GM19397 (cell line): ENCODE measurements around the gene TRIM4.
"Not testable (repeated sequence)": the region's sequence is repeated elsewhere in the genome, so short reads cannot be mapped to it uniquely, and the experiment has no call there.

Source experiments
- ATAC-seq: cut with Tn5 transposase; IDR thresholded peaks from one replicate; pipeline ENCODE4 v1.9.1; 2021; ENCODE audit warnings: mild to moderate bottlenecking, moderate library complexity; ENCODE audit not compliant: unreplicated experiment

TRIM4 gene, protein sequence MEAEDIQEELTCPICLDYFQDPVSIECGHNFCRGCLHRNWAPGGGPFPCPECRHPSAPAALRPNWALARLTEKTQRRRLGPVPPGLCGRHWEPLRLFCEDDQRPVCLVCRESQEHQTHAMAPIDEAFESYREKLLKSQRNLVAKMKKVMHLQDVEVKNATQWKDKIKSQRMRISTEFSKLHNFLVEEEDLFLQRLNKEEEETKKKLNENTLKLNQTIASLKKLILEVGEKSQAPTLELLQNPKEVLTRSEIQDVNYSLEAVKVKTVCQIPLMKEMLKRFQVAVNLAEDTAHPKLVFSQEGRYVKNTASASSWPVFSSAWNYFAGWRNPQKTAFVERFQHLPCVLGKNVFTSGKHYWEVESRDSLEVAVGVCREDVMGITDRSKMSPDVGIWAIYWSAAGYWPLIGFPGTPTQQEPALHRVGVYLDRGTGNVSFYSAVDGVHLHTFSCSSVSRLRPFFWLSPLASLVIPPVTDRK

DNA sequence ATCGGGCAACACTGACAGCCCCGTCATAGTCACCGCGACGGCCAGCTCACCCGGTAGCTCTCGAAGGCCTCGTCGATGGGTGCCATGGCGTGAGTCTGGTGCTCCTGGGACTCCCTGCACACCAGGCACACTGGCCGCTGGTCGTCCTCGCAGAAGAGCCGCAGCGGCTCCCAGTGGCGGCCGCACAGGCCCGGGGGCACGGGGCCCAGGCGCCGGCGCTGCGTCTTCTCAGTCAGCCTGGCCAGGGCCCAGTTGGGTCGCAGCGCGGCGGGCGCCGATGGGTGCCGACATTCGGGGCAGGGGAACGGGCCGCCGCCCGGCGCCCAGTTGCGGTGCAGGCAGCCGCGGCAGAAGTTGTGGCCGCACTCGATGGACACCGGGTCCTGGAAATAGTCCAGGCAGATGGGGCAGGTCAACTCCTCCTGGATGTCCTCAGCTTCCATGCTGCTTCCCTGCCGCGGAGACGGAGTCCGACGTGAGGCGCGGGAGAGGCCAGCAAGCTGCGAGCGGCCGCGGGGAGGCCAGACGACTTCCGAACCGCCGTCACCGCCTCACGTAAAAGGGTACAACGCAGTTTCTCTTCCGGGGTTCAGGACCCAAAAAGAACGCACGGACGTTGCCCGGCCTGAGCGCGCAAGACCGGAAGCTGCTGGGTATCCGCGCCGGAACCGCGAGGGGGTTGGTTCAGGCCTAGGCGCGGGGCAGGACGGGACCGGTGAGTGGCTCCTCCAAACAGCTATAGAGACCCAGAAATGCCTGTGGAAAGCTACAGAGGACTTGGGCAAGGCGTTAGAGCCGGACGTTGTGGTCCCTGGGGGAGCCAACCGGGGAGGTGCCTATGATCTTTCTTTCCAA is at the start of gene TRIM4:
TSS of gene TRIM4 (minus strand) at position 572 of the 855 bp plus-strand sequence. CDS start at position 443, 129 bp downstream.
- peak; percentile 97 for ATAC-seq

DNA sequence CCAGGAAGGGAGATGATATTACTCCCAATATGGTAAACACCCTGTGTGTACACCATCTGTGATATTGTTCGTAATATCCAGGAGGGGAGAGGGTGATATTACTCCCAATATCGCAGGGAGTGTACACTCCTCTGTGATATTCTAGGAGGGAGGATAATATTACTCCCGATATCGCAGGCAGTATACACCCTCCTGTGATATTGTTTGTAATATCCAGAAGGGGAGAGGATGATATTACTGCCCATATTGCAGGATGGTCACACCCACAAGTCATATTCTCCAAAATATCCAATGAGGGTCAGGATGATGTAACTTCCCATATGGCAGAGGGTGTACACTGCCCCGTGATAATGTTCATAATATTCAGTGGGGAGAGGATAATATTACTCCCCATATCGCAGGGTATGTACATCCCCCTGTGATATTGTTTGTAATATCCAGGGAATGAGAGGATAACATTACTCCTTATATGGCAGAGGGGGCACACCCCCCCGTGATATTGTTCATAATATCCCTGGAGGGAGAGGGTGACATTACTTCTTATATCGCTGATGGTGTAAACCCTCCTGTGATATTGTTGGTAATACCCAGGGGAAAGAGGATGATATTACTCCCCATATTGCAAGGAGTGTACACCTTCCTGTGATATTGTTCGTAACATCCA is 39.4 kb upstream of the TRIM4 start:
- no peak for ATAC-seq

DNA sequence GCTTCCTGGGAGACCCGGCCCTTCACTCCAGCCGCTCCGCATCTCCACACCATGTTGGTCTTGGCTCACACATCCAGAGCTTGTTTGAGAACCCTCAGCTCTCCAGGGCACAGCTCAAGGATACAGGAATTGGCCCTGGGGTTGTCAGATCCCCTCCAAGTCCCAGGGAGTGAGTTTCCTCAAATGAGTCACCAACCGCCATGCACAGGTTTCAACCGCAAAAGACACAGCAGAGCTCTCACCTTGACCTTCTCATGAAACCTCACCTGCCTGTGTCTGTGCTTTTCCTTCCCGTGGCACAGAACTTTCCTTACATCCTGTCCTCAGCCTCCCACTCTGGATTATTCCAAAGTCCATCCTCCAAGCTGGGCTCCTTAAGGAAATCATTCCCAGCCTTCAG is 35.9 kb upstream of the TRIM4 start:
- ATAC-seq, result no peak

DNA sequence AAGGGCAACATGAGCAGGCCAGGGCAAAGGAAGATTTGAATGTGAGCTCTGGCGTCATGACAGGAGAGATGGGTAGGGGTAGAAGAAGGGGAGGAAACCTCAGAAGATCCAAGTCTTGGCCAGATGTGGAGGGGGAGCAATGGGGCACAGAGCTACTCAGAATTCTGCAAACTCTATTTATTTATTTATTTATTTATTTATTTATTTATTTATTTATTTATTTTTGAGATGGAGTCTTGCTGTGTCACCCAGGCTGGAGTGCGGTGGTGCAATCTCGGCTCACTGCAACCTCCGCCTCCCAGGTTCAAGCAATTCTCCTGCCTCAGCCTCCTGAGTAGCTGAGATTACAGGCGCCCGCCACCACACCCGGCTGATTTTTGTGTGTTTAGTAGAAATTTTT is 35.3 kb upstream of the TRIM4 start:
- ATAC-seq, result not testable (repeated sequence)

DNA sequence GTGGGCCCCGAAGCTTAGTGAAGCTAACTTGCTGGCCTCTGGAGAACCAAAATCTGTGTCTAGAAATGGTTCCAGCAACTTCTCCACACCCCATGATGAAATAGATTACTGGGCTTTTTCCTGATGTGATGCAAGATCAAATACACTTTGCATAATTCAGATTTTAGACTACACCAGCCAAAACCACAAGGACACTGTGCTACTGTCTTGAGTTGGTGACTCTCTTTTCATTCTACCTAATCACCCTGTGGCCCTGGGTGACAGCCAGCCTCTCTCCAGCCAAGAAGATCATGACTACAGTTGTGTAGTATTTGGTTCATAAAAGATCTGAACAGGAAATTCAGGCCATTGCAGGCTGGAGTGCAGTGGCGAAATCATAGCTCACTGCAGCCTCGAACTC is 34.3 kb upstream of the TRIM4 start:
- no peak for ATAC-seq

DNA sequence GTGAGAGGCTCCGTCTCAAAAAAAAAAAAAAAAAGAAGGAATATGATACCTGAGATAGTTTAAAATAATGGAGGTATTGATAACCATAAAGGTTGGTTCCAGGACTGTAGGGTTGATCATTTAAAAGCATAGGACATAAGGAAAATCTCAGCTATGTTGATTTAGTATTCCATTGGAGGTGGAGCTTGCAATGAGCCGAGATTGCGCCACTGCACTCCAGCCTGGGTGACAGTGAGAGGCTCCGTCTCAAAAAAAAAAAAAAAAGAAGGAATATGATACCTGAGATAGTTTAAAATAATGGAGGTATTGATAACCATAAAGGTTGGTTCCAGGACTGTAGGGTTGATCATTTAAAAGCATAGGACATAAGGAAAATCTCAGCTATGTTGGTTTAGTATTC is 33.3 kb upstream of the TRIM4 start:
- not testable (repeated sequence) for ATAC-seq

DNA sequence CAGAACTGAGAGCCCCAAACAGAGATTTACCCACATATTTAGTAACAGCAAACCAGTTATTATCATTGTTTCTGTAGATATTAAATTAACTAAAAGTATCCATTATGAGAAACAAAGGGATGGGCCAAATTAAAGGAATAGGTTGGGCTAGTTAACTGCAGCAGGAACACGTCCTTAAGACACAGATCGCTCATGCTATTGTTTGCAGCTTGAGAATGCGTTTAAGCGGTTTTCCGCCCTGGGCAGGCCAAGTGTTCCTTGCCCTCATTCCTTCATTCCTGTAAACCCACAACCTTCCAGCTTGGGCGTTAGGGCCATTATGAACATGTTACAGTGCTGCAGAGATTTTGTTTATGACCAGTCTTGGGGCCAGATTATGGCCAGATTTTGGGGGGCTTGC is 31.5 kb upstream of the TRIM4 start:
- ATAC-seq, result not testable (repeated sequence)

DNA sequence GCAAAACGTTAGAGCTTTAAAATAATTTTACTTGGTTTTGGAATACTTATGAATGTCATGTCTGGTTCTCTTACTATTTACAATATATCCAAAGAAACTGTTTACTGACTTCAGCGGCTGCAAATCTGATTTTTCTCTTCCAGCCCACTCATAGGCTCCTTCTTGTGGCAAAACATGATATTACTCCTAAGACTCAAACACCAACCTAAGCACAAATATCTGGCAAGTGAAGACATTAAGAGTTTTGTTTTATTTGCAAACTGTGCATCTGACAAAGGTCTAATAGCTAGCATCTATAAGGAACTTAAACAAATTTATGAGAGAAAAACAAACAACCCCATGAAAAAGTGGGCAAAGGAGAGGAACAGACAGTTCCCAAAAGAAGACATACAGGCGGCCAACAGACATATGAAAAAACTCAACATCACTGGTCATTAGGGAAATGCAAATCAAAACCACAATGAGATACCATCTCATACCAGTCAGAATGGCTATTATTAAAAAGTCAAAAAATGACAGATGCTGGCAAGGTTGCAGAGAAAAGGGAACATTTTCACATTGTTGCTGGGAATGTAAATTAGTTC is 30.4 kb upstream of the TRIM4 start:
- ATAC-seq, result no peak

DNA sequence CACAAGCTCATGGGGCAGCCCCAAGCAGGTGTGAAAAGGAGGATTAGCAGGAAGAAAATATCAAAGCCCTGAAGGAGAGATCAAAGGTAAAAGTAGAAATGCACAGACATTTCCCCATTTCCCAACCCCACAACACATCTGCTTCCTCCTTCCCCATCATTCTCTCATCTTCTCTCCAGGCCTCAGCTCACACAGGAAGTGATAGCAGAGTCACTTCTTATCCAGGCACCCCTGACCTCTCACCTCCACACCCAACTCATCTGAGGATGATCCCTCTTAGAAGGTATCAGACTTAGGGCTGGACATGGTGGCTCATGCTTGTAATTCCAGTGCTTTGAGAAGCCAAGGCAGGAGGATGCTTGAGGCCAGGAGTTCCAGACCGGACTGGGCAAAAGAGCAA is 28.3 kb upstream of the TRIM4 start:
- ATAC-seq, result no peak

DNA sequence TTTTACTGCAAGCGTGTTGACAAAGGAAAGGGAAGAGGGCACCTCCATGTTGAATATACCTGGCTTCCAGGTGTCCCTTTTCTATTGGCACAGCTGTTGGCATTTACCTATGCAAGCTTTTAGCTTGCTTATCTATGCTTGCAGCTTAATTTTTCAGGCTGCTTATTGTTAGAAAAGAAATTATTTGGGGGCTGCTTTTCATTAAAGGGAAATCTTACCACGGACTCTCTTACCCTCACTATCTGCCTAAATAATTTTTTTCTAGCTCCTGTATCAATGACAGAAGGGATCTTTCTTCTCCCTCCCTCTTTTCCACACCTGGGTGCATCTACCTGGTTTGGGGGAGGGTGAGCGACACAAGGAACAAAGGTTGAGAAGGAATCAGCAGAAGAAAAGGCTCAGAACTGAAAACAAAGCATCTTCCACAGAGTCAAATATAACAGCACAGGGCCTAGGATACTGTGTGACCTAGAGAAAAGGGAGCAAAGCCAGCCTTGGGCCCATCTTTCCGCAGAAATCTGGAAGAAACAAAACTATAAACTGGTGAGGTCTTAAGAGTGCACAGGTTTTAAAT is 25.3 kb upstream of the TRIM4 start:
- no peak for ATAC-seq

DNA sequence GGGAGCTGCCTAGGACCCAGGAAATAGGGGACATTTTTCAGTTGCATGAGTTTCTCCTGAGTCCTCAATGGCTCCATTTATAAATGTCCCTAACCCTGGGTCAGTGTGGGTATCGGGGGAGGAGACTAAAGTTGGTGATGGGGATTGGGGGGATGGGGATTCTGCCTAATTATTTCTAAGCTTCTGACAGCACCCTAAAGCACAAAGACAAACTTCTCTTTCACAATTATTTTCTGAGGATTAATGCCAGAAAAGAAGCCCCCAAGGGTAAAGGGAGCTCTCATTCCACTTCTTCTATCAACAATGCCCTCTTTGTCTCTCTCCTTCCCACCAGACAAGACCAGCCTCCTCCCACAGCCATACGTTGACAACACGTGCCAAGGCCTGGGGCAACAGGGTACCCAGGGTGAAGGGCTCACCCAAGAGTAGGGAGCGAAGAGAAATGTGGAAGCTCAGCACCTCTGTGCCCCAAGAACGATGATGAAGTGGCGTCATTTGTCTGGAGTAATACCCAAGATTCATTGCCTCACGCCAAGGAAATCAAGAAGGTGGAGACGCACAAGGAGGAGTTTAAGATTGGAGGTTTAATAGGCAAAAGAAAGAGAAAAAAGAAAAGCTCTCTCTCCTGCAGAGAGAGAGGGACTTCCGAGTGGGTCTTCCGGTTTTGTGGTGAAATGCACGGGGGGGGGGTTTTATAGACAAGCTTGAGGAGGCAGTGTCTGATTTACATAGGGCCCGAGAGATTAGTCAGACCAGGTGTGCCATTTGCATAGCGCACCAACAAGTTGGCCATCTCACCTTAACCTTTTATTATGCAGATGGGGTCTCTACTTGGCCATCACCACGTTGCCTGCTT is 24.5 kb upstream of the TRIM4 start:
- no peak for ATAC-seq

DNA sequence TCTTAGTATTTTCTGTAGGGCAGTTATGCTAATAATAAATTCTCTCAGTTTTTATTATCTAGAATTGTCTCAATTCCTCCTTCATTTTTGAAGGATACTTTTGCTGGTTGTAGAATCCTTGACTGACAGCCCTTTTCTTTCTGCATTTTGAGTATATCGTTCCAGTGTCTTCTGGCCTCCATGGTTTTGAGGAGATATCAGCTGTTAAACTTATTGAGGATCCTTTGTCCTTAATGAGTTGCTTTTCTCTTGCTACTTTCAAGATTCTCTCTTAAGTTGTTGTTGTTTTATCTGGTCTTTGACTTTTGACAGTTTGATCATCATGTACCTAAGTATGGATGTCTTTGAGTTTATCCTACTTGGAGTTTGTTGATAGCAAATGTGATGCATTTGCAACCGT is 19.0 kb upstream of the TRIM4 start:
- ATAC-seq, result no peak

DNA sequence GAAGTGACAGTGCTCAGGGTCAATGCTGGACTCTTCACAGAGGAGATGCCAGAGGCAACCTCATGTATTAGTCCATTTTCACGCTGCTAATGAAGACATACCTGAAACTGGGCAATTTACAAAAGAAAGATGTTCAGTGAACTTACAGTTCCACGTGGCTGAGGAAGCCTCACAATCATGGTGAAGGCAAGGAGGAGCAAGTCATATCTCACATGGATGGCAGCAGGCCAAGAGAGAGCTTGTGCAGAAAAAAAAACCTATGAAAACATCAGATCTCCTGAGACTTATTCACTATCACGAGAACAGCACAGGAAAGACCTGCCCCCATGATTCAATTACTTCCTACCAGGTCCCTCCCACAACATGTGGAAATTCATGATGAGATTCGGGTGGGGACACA is 15.7 kb upstream of the TRIM4 start:
- not testable (repeated sequence) for ATAC-seq

DNA sequence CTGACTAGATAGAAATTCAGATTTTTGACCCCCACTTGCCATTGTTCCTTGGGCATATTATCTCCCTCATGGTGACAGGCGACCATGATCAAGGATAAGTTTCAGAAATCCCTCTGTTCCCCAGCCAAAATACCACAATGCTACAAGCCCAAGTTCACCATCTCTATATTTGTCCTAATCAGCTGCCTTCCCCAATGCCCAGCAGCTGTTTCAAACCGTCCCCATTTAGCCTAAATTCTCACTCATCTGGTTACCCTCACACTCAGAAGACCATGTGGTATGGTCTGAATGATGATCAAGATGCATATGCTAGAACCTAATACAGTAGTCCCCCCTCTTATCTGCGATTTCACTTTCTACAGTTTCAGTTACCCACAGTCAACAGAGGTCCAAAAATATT is 11.0 kb upstream of the TRIM4 start:
- no peak for ATAC-seq

DNA sequence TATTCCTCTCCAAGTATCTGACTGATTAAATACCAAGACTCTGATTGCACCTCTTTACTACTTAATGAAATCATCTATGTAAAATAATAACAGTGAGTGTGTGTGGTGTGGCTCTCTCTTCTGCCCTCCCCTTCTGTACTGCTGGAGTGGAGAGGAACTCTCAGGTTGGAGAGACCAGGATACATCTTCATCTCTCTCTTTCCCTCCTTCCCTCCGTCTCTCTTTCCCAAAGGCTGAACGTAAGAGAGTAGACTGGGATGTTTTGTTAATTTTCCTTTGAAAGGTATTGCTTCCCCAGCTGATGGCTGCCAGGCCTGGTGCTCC is 10.4 kb upstream of the TRIM4 start:
- no peak for ATAC-seq

DNA sequence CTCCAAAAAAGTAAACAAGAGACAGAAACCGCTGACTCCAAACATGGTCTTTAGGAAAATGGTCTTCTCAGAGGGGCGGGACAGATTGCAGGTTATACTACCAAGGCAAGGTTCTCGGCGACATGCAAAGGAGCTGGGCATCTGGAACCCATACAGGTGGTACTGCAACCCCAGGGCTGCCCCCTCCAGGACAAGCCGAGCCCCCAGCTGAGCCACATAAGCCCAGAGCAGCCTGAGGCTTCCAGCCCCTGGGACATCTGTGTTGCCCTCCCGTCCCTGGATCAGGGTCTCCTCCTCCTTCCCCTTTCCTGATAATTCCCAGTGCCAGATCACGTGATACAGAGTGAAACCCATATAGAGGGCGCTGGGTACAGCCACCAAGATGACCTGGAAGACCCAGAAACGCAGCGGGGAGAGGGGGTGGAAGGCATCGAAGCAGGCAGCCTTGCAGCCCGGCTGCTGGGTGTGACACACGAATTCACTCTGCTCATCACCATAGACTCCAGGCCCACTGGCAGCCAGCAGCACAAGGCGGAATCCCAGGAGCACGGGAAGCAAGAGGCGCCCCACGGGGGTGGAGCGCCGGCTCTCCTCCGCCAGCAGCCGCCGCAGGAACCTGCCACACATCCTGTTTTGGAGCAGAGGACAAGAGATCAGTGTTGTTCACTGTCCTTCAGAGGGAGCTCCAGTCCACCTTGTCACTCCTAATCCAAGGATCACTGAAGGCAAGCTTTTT is 9.8 kb upstream of the TRIM4 start, which contains the start of gene GJC3:
TSS of gene GJC3 (minus strand) at position 627 of the 736 bp plus-strand sequence. CDS start at position 627, 0 bp downstream.
- ATAC-seq, result no peak

DNA sequence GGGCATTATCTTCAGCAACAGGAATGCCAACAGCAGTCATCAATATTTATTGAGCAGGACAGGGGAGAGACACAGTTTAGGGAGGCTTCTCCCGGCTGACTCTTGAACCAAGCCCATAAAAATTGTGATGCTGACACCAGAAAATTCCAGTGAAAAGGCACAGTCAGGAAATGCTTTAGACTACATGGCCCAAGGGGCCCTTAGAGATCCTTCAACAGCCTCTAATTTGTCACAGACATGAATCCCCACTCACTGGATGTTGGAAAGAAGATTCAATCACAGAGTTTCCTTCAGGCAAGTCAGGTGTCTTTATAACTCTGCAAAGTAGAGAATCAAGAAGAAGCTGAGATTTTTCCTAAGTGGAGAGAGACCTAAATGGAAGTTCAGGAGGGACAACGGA is 8.9 kb upstream of the TRIM4 start:
- no peak for ATAC-seq

DNA sequence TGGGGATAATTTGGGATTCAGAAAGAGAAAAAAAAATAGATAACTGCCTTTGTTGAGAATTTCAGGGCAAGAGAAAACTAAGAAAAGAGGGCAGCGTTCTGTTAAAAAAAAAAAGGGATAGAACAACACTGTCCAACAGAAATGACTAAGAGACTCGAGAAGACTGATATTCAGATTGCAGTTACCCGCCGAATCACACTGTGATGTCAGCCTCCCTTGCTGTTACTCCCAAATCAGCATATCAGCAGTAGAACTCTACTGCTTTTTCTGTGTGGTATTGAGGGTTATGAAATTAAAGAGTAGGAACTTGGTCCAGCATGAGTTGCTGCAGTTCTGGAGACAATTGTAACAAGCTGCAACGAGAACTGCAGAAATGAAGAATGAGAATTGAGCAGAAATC is 8.2 kb upstream of the TRIM4 start:
- no peak for ATAC-seq

DNA sequence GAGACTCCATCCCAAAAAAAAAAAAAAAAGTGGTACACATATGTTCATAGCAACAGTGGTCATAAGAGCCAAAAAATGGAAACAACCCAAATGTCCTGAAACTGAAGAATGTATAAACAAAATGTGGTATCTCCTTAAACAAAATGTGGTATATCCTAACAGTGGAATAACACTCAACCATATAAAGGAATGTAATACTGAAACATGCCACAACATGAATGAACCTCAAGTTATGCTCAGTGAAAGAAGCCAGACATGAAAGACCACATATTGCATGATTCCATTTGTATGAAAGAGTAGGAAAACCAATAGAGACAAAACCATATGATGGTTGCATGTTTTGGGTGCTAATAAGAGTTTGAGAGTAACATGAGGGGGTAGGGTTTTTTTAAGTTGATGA is 7.0 kb upstream of the TRIM4 start:
- no peak for ATAC-seq
